A549 (cell line): Measurements from ENCODE around the gene NEIL3. TPM values are rescaled to one million over a fixed set of nuclear protein-coding genes. Genes with fewer than 3 reads are reported as not detected.

ENCODE experiments used
- ATAC-seq, 2 experiments: fragments of 200-7000 bp in 1 of 2; fragments of >200 bp in 1 of 2; cut with Nextera tagmentation in 1 of 2; cut with Tn5 transposase in 1 of 2; 3 replicates each; pipeline versions ENCODE4 v1.8.0 to v1.9.1; 2018 to 2020; ENCODE audit warnings: mild to moderate bottlenecking in 1 of 2, moderate library complexity in 1 of 2
- CTCF ChIA-PET: fragments of 300-600 bp; sonication (Branson Sonifier 250); formaldehyde crosslinking; extraction: SDS; loops from one replicate; lab custom pipeline; 2021; ENCODE audit warnings: antibody characterized with exemption, inconsistent platforms; lab: Yijun Ruan, JAX
- POLR2A ChIA-PET: fragments of 350-600 bp; formaldehyde crosslinking; extraction: SDS; loops from one replicate; lab custom pipeline; 2021; ENCODE audit warnings: antibody characterized with exemption, inconsistent platforms; lab: Yijun Ruan, JAX
- DNase-seq, 2 experiments: peaks; one replicate each; pipeline versions ENCODE4 v3.0.0 to v3.0.0-alpha.2; 2011 to 2016; ENCODE audit warnings: low read depth in 1 of 2, low spot score in 1 of 2
- FAIRE-seq: peaks from 2 replicates; lab custom pipeline; 2011; peaks lifted over from hg19 to GRCh38; lab: Jason Lieb, UNC
- H3K27ac ChIP-seq, 2 experiments: fragments of >200 bp; sonication (Bioruptor Twin); formaldehyde crosslinking; 3 replicates each; pipeline ENCODE4 v1.5.1; 2016 to 2017
- H3K4me1 ChIP-seq: fragments of >200 bp; sonication (Bioruptor Twin); formaldehyde crosslinking; 3 replicates; pipeline ENCODE4 v1.6.1; 2016
- H3K4me2 ChIP-seq: fragments of >200 bp; sonication (Bioruptor Twin); formaldehyde crosslinking; 3 replicates; pipeline ENCODE4 v1.6.1; 2016
- H3K4me3 ChIP-seq: fragments of >200 bp; sonication (Bioruptor Twin); formaldehyde crosslinking; 3 replicates; pipeline ENCODE4 v1.5.1; 2016
- H3K9me3 ChIP-seq: fragments of >200 bp; sonication (Bioruptor Twin); formaldehyde crosslinking; 3 replicates; pipeline ENCODE4 v1.6.1; 2016
- CEBPB ChIP-seq, 2 experiments: fragments of >200 bp in 1 of 2; sonication (Bioruptor Twin) in 1 of 2; formaldehyde crosslinking in 1 of 2; IDR thresholded peaks; 2 replicates each; pipeline ENCODE4 v1.6.1; 2012 to 2016
- EHF ChIP-seq: fragments of 250-450 bp; sonication (Bioruptor Pico); IDR thresholded peaks from 2 replicates; pipeline ENCODE4 v1.5.0; 2020; ENCODE audit warnings: mild to moderate bottlenecking
- EHMT2 ChIP-seq: fragments of 200-600 bp; sonication (generic); IDR thresholded peaks from 2 replicates; pipeline ENCODE4 v1.6.1; 2016; ENCODE audit warnings: antibody characterized with exemption, low read depth, mild to moderate bottlenecking, moderate library complexity
- EP300 ChIP-seq, 2 experiments: fragments of >200 bp; sonication (Bioruptor Twin); formaldehyde crosslinking; IDR thresholded peaks; 2 replicates in 1 of 2; 3 replicates in 1 of 2; pipeline ENCODE4 v1.6.1; 2016 to 2017
- ESRRA ChIP-seq: fragments of 150-350 bp; IDR thresholded peaks from 2 replicates; pipeline ENCODE4 v1.6.1; 2014; ENCODE audit warnings: mild to moderate bottlenecking, low read length, borderline replicate concordance
- FOSL2 ChIP-seq, 2 experiments: fragments of 450-650 bp in 1 of 2; fragments of >200 bp in 1 of 2; sonication (Bioruptor Twin) in 1 of 2; formaldehyde crosslinking; IDR thresholded peaks; 2 replicates each; pipeline versions ENCODE4 v1.5.0 to v1.6.1; 2016 to 2020; ENCODE audit warnings: mild to moderate bottlenecking in 1 of 2, moderate library complexity in 1 of 2
- HOXA7 ChIP-seq: fragments of 250-450 bp; sonication (Bioruptor Pico); IDR thresholded peaks from 2 replicates; pipeline ENCODE4 v1.5.0; 2020; ENCODE audit warnings: mild to moderate bottlenecking, moderate library complexity
- HOXB13 ChIP-seq: fragments of 250-450 bp; sonication (Bioruptor Pico); IDR thresholded peaks from 2 replicates; pipeline ENCODE4 v1.5.0; 2020; ENCODE audit warnings: low read depth, mild to moderate bottlenecking, moderate library complexity
- JUN ChIP-seq, 2 experiments: fragments of >200 bp; sonication (Bioruptor Twin); formaldehyde crosslinking; IDR thresholded peaks; 2 replicates in 1 of 2; 3 replicates in 1 of 2; pipeline ENCODE4 v1.6.1; 2016 to 2017
- NFE2L2 ChIP-seq: fragments of 150-350 bp; conservative IDR thresholded peaks from 2 replicates; pipeline ENCODE4 v1.6.1; 2014; ENCODE audit warnings: low read length
- NPAS2 ChIP-seq: fragments of 250-450 bp; sonication (Bioruptor Pico); IDR thresholded peaks from 2 replicates; pipeline ENCODE4 v1.8.0; 2022; ENCODE audit warnings: mild to moderate bottlenecking, moderate library complexity, borderline replicate concordance
- PBX3 ChIP-seq: IDR thresholded peaks from 2 replicates; pipeline ENCODE4 v1.6.1; 2012
- PHF8 ChIP-seq: fragments of 200-600 bp; sonication (generic); IDR thresholded peaks from 2 replicates; pipeline ENCODE4 v1.6.1; 2016; ENCODE audit warnings: low read depth, mild to moderate bottlenecking, antibody characterized with exemption, moderate library complexity, borderline replicate concordance
- REST ChIP-seq: fragments of 200-600 bp; sonication (generic); IDR thresholded peaks from 2 replicates; pipeline ENCODE4 v1.6.1; 2016; ENCODE audit warnings: antibody characterized with exemption, mild to moderate bottlenecking, moderate library complexity
- RNF2 ChIP-seq: fragments of 200-600 bp; sonication (generic); IDR thresholded peaks from 2 replicates; pipeline ENCODE4 v1.6.1; 2016; ENCODE audit warnings: low read depth, mild to moderate bottlenecking, antibody characterized with exemption, moderate library complexity, borderline replicate concordance
- ZNF302 ChIP-seq: fragments of 250-450 bp; sonication (Bioruptor Pico); IDR thresholded peaks from 2 replicates; pipeline ENCODE4 v1.9.0; 2021; ENCODE audit warnings: inconsistent platforms, mild to moderate bottlenecking, moderate library complexity
- WGBS: methylation state at CpG from one replicate; pipeline ENCODE4 v1.1.6; 2017; ENCODE audit errors: missing lambda C conversion rate; 5-methylcytosine and 5-hydroxymethylcytosine counted together
- polyA plus RNA-seq, 4 experiments: library from polyadenylated mRNA; depleted of rRNA in 3 of 4; stranded (reverse); fragments of >200 nt; fragmentation: RNase III in 1 of 4; extraction: RNeasy Plus Mini Kit Qiagen cat#74134 plus additional on column Dnase treatment in 1 of 4; gene quantifications; 2 replicates in 3 of 4; 3 replicates in 1 of 4; pipeline ENCODE4 v1.2.3, GENCODE V29; 2011 to 2017
- TF ChIP-seq, protein P1 (sequence below): fragments of 450-650 bp; IDR thresholded peaks from 2 replicates; pipeline ENCODE4 v1.6.1; 2014; ENCODE audit warnings: antibody characterized with exemption

Gene NEIL3
- polyA plus RNA-seq, 2 of the 4 experiments (the other 2 are of a cell fraction) = 23.4 to 42.0 TPM

DNA sequence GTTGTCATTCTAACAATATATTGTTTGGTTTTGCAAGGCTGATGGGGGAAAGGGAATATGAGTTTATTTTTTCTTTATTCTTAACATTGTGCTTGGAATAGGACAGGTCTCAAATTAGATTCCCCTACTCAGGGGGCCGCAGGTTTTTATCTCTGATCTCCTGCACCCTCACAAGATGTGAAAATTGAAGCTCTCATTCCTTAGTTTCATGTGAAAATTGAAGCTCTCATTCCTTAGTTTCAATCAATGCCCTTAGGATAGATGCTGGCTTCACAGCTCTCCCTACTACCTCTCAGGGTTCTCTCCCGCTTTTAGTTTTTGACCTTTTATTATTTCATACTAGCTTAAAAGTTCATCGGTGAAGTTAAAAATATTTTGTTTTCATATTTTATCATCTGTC, 12.0 kb downstream of the NEIL3 start:
- ChIA-PET POLR2A (no interaction called here), CTCF (interaction anchor here (1.2 to 1.4 kb wide), 2 partner anchors 12 to 18 kb away, joined by 3 to 4 read pairs; partner anchors contain the start of gene NEIL3)
- TF ChIP-seq HOXB13 (CRISPR knock-in tag) = no peak
- no peak for TF ChIP-seq HOXA7 (CRISPR knock-in tag)
- no peak for TF ChIP-seq EHF
- TF ChIP-seq CEBPB (IDR thresholded peaks at IDR 0.05) = no peak
- no peak for TF ChIP-seq REST
- TF ChIP-seq, protein P1, sequence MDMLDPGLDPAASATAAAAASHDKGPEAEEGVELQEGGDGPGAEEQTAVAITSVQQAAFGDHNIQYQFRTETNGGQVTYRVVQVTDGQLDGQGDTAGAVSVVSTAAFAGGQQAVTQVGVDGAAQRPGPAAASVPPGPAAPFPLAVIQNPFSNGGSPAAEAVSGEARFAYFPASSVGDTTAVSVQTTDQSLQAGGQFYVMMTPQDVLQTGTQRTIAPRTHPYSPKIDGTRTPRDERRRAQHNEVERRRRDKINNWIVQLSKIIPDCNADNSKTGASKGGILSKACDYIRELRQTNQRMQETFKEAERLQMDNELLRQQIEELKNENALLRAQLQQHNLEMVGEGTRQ = no peak
- WGBS = 57% methylated on average over 3 of the region's 3 CpGs
- Histone ChIP-seq H3K4me3 (peak overlapping the region; percentile 29; the same call in 2 of the 3 replicates), H3K4me1 (peaks cover 67% of the 10 kb centered on the region), H3K9me3 (no peaks in the 10 kb centered on the region), H3K27ac (peak overlapping the region; percentile 66 to 74), H3K4me2 (peak overlapping the region; percentile 76)
- DNase-seq (no peak), ATAC-seq (no peak), FAIRE-seq (no peak)

- H3K9me3 ChIP-seq = no peaks in the 10 kb centered on the region
- TF ChIP-seq RNF2 (no peak), EP300 (IDR thresholded peaks at IDR 0.05) (no peak), JUN (IDR thresholded peaks at IDR 0.05) (no peak), PHF8 (no peak), PBX3 (no peak), HOXB13 (CRISPR knock-in tag) (no peak), ESRRA (no peak), ZNF302 (CRISPR knock-in tag) (no peak), NPAS2 (CRISPR knock-in tag) (no peak), EHMT2 (no peak), FOSL2 (IDR thresholded peaks at IDR 0.05) (no peak), FOSL2 (CRISPR knock-in tag; IDR thresholded peaks at IDR 0.05) (no peak), NFE2L2 (no peak), EHF (no peak)
- TF ChIP-seq, protein P1 = no peak
- peak overlapping the region; percentile 29 for H3K4me3 ChIP-seq
- H3K4me1 ChIP-seq = peaks cover 60% of the 10 kb centered on the region
- WGBS = 33% methylated on average over 7 of the region's 7 CpGs
- ATAC-seq (peak in 1 of 2 experiments; percentile 38; a peak in 1 of 6 replicates), DNase-seq (no peak), FAIRE-seq (no peak)
- ChIA-PET CTCF (interaction anchor here (1.2 to 1.4 kb wide), 2 partner anchors 13 to 17 kb away, joined by 3 to 4 read pairs; partner anchors contain the start of gene NEIL3), POLR2A (no interaction called here)
- peak overlapping the region; percentile 76 for H3K4me2 ChIP-seq
- peak overlapping the region; percentile 66 to 74 for H3K27ac ChIP-seq
Observed at GRCh38 chr4:177322266-177322665, 12.6 kb downstream of the NEIL3 start.
